GM23338 (cell line): Measurements from ENCODE around the gene BCDIN3D. TPM values are rescaled to one million over a fixed set of nuclear protein-coding genes. Genes with fewer than 3 reads are reported as not detected.

ENCODE experiments used
- EZH2 ChIP-seq: fragments of 200-600 bp; sonication (generic); IDR thresholded peaks from one replicate; pipeline ENCODE4 v1.8.0; 2017; ENCODE audit warnings: antibody characterized with exemption, mild to moderate bottlenecking, low read depth; ENCODE audit not compliant: unreplicated experiment
- EZH2phosphoT487 ChIP-seq: fragments of 200-600 bp; sonication (generic); IDR thresholded peaks from one replicate; pipeline ENCODE4 v1.8.1; 2018; ENCODE audit warnings: antibody characterized with exemption; ENCODE audit not compliant: unreplicated experiment
- NANOG ChIP-seq: IDR thresholded peaks from 2 replicates; pipeline ENCODE4 v1.6.1; 2016; ENCODE audit warnings: antibody characterized with exemption, borderline replicate concordance
- POLR2AphosphoS5 ChIP-seq: IDR thresholded peaks from 2 replicates; pipeline ENCODE4 v1.6.1; 2016; ENCODE audit warnings: antibody characterized with exemption, low read depth
- STAT1 ChIP-seq: IDR thresholded peaks from one replicate; pipeline ENCODE4 v1.6.1; 2016; ENCODE audit warnings: antibody characterized with exemption; ENCODE audit not compliant: unreplicated experiment
- ZNF114 ChIP-seq: fragments of 250-450 bp; sonication (Bioruptor Pico); IDR thresholded peaks from 2 replicates; pipeline ENCODE4 v1.5.0; 2020; ENCODE audit warnings: mild to moderate bottlenecking, moderate library complexity
- ZNF331 ChIP-seq: fragments of 250-450 bp; sonication (Bioruptor Pico); IDR thresholded peaks from 2 replicates; pipeline ENCODE4 v1.5.0; 2020; ENCODE audit warnings: low read depth, mild to moderate bottlenecking, moderate library complexity
- polyA plus RNA-seq: library from polyadenylated mRNA; unstranded; fragments of >200 nt; fragmentation: Nextera tagmentation; extraction: Ambion mirVana; gene quantifications from 2 replicates; pipeline ENCODE4 v1.2.1, GENCODE V29; 2016
- total RNA-seq: library from RNA; depleted of rRNA; stranded (reverse); fragments of >200 nt; shearing (Covaris generic); gene quantifications from 2 replicates; pipeline ENCODE4 v1.2.3, GENCODE V29; 2014
- TF ChIP-seq, protein P1 (sequence below): fragments of 250-450 bp; sonication (Bioruptor Pico); IDR thresholded peaks from 2 replicates; pipeline ENCODE4 v1.5.0; 2020; ENCODE audit warnings: mild to moderate bottlenecking, moderate library complexity
- TF ChIP-seq, protein P2 (sequence below): IDR thresholded peaks from 2 replicates; pipeline ENCODE4 v1.6.1; 2016; ENCODE audit warnings: antibody characterized with exemption

BCDIN3D gene
- total and polyA plus RNA-seq, 2 experiments from 2014 or later = 1.4 to 1.8 TPM

DNA sequence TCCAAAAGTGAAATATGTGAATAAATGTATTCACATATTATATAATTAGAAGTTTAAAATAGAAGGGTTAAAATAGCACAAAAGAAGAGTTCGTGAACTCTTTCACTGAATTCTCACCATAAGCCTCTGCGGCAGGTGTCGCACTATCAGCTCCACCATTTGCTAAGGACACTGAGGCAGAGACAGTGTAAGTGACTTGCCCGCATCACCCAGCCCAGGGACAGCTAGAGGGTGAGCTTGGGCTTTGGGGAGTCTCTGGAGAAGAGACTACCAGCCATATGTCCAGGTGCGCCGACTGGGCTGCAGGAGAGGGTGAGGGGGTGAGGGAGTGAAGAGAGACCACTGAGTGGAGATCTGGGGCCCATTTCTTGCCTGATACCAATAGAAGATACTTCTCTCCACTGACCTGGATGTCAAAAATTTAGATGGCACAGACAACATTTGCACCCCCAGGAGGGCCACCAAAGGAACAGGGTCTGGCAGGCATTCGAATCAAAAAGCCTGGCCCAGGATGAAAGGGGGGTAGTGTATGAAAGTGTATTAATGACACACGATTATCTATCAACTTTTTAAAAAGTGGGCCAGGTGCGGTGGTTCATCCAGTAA is 32.3 kb upstream of the BCDIN3D start (continued):
- TF ChIP-seq, protein P1, sequence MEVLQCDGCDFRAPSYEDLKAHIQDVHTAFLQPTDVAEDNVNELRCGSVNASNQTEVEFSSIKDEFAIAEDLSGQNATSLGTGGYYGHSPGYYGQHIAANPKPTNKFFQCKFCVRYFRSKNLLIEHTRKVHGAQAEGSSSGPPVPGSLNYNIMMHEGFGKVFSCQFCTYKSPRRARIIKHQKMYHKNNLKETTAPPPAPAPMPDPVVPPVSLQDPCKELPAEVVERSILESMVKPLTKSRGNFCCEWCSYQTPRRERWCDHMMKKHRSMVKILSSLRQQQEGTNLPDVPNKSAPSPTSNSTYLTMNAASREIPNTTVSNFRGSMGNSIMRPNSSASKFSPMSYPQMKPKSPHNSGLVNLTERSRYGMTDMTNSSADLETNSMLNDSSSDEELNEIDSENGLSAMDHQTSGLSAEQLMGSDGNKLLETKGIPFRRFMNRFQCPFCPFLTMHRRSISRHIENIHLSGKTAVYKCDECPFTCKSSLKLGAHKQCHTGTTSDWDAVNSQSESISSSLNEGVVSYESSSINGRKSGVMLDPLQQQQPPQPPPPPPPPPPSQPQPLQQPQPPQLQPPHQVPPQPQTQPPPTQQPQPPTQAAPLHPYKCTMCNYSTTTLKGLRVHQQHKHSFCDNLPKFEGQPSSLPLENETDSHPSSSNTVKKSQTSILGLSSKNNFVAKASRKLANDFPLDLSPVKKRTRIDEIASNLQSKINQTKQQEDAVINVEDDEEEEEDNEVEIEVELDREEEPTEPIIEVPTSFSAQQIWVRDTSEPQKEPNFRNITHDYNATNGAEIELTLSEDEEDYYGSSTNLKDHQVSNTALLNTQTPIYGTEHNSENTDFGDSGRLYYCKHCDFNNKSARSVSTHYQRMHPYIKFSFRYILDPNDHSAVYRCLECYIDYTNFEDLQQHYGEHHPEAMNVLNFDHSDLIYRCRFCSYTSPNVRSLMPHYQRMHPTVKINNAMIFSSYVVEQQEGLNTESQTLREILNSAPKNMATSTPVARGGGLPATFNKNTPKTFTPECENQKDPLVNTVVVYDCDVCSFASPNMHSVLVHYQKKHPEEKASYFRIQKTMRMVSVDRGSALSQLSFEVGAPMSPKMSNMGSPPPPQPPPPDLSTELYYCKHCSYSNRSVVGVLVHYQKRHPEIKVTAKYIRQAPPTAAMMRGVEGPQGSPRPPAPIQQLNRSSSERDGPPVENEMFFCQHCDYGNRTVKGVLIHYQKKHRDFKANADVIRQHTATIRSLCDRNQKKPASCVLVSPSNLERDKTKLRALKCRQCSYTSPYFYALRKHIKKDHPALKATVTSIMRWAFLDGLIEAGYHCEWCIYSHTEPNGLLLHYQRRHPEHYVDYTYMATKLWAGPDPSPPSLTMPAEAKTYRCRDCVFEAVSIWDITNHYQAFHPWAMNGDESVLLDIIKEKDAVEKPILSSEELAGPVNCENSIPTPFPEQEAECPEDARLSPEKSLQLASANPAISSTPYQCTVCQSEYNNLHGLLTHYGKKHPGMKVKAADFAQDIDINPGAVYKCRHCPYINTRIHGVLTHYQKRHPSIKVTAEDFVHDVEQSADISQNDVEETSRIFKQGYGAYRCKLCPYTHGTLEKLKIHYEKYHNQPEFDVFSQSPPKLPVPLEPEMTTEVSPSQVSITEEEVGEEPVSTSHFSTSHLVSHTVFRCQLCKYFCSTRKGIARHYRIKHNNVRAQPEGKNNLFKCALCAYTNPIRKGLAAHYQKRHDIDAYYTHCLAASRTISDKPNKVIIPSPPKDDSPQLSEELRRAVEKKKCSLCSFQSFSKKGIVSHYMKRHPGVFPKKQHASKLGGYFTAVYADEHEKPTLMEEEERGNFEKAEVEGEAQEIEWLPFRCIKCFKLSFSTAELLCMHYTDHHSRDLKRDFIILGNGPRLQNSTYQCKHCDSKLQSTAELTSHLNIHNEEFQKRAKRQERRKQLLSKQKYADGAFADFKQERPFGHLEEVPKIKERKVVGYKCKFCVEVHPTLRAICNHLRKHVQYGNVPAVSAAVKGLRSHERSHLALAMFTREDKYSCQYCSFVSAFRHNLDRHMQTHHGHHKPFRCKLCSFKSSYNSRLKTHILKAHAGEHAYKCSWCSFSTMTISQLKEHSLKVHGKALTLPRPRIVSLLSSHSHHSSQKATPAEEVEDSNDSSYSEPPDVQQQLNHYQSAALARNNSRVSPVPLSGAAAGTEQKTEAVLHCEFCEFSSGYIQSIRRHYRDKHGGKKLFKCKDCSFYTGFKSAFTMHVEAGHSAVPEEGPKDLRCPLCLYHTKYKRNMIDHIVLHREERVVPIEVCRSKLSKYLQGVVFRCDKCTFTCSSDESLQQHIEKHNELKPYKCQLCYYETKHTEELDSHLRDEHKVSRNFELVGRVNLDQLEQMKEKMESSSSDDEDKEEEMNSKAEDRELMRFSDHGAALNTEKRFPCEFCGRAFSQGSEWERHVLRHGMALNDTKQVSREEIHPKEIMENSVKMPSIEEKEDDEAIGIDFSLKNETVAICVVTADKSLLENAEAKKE (CRISPR knock-in tag) = no peak
- TF ChIP-seq EZH2phosphoT487 (no peak), POLR2AphosphoS5 (no peak), ZNF331 (no peak), EZH2 (no peak), STAT1 (no peak), NANOG (no peak), ZNF114 (CRISPR knock-in tag) (no peak)
- TF ChIP-seq, protein P2, sequence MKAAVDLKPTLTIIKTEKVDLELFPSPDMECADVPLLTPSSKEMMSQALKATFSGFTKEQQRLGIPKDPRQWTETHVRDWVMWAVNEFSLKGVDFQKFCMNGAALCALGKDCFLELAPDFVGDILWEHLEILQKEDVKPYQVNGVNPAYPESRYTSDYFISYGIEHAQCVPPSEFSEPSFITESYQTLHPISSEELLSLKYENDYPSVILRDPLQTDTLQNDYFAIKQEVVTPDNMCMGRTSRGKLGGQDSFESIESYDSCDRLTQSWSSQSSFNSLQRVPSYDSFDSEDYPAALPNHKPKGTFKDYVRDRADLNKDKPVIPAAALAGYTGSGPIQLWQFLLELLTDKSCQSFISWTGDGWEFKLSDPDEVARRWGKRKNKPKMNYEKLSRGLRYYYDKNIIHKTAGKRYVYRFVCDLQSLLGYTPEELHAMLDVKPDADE = no peak
